GM19351 (cell line): ENCODE measurements around the gene INPP4A.

Source experiments
- ATAC-seq: cut with Tn5 transposase; IDR thresholded peaks from one replicate; pipeline ENCODE4 v1.9.1; 2021; ENCODE audit warnings: mild to moderate bottlenecking, moderate library complexity; ENCODE audit not compliant: unreplicated experiment

Gene INPP4A

DNA sequence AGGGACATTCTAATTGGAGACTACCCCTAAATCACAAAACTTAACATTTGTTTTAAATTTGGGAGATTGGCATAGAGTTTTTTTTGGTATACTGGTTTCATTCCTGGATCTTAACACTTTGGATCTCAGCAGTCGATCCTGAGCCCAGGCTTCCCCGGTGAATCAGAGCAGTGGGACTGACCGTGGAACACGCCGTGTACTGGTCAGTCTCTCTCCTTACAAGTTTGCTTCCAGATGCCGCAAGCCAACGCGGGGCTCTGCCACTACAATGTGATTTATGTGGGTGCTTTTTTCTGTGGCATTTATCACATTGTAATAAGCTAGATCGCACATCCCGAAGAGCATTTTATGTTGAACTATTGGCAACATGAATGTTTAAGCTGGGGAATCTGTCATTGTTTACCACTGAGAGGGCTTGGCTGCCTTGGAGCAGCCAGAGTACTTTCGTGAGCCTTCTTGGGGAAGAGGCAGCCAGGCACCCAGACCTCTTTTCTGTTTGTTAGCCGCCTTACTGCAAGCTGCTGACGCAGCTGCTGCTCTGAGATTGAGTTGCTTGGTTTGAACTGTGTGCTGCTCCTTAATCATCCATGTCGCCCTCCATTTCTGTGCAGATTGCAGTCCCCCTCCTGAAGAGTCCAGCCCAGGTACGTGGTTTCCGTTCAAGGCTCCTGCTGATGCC lies 114.3 kb downstream of the INPP4A start:
- no peak for ATAC-seq

DNA sequence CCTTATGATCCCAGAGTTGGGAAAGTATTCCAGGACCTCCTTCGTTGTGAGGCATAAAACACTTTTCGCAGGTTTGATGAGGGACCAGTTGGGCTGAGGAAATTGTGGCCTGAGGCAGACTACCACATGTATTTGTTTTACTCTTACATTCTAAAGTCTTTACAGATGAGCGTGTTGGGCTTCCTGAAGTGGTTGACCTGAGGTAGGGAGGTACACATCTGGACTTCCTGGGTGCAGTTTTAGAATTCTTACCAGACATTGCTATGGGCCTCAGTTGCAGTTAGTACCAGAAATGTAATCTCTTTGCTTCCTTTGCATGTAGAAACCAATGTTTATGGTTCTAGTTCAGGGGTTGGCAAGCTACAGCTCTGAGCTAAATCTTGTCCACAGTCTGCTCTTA lies 114.9 kb downstream of the INPP4A start:
- no peak for ATAC-seq

DNA sequence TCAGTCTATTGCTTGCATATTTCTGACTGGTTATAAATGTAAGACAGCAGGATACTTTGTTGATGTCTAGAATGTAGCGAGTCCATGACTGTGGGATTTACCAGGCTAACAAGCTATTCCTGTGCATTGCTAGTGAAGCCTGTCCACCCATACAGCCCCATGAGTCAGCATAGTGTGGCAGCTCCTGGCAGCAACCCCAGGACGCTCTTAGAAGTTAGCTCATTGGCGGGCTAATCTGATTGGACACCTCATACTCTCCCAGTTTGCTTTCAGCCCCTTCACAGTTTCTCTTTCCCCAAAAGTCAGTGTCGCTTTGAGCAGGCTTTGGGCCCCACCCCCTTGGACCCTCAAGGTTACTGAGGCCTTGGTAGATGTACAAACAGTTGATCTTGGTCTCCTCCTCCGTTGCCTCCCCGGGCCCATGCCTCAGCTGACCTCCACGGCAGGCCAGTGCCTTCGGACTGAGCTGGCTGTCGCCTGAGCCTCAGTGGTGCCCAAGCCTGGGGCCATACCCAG lies 115.7 kb downstream of the INPP4A start:
- no peak for ATAC-seq

DNA sequence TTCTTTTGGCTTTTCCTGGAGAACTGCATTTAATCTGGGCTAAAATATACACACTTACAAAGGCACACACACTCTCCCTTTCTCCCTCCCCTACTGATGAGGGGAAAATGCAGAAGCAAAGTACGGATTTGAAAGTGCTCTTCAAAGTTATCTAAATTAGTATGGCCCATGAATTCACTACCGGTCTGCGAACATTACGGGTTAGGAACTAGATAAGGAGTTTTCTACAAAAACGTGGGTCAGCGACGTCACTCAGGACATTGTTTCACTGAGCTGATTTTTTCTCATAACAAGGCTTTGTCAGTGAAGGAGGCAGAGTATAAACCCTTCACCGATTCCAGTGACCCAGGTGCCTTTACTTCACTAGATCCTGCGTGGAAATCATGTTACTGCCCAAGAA lies 116.4 kb downstream of the INPP4A start:
- no peak for ATAC-seq

DNA sequence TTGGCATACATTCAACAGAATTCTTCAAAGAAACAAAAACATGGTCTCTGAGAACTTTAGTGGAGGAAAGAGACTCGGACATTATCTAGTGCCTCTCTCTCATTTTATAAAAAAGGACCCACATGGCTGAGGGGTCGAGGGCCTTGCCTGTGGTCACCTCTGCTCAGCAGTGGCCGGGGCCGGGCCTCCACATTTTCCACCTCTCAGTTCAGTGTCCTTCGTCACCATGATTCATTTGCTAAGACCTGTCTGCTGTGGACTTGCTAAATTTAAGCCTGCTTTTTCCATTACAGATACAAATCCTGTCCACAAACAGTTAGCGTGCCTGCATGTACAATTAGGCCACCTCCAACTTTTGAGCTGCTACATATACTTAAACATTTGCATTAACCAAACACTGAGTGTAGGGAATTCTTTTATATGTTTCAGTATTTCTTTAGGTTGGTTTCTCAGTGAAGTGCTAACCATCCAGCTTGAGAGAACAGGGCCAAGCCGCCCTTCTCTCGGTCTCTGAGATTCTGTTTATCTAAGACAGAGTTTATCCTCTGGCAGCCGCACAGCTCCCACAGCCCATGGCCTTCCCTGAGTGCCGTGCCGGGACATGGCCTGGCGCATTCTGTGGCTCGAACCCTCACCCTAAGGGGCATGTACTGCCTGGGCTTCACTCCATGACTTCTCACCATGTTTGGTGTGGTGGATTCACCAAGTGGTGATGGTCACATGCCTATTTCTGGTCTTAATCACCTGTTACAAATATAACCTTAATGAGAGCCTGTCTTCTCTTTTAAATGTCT lies 117.4 kb downstream of the INPP4A start:
- no peak for ATAC-seq

DNA sequence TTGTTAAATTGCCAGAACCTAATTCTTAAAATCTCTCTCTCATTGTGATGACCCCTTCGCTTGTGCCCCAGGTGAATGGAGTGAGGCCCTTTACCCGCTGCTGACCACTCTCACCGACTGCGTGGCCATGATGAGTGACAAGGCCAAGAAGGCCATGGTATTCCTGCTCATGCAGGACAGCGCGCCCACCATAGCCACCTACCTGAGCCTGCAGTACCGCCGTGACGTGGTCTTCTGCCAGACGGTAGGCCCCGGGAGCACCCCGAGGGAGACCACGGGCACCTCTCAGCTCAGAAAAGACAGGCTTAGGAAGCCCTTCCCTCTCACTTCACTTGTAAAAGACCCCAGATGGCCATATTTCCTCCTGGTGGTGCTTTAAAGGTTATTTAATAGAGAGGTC lies 118.7 kb downstream of the INPP4A start:
- no peak for ATAC-seq

DNA sequence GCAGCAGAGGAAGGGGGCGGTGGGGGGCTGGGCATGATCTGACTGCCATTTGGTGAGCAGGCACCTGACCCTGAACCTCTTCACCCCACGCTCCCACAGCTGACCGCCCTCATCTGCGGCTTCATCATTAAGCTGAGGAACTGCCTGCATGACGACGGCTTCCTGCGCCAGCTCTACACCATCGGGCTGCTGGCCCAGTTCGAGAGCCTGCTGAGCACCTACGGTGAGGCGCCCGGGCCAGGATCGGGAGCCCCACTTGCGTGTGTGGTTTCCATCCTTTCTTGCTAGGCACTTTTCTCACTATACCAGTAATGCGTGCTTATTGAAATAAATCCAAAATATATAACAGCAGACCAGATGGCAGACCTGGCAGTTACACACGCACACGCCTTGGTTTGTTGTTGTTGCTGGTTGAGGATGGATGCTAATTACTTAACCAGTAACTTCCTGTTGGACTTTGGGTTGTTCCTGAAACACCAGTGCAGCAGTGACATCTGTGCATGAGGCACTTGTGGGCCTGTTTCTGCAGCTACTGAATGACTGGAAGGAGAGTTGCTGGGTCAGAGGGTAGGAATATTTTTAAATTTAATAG lies 120.0 kb downstream of the INPP4A start:
- no peak for ATAC-seq

DNA sequence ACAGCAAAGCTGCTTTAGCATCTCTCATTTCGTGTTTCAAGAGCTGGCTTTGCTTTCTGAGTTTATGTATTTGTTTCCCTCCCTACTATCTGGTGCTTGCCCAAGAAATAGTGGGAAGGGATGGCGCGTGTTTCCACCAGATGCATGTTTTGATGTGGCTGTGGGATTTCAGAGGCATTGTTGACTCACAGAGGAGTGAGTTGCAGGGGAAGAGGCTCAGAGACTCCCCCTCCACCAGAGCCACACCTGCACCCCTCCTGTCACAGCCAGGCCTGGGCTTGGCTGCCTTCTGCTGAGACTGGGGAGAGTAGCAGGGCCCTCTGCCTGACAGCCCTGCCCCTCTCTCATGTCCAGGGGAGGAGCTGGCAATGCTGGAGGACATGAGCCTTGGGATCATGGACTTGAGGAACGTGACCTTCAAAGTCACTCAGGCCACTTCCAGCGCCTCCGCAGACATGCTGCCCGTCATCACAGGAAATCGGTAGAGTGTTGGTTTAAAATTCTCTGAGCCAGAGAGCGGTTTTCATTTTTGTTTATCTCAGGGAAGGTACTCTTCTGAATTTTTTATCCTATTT lies 120.7 kb downstream of the INPP4A start:
- ATAC-seq, result no peak

DNA sequence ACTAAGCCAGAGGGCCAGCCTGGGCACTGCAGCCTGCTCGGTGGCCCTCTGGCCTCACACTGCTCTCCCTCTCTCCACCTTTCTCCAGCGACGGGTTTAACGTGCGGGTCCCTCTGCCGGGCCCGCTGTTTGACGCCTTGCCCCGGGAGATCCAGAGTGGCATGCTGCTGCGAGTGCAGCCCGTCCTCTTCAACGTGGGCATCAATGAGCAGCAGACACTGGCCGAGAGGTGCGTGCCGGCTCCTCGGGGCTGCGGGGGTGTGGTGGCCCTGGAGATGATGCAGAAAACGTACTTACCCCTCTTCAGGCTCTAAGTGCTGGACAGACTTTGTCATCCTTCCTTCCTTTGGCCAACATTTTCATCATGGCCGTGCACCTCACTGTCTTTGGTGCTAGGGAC lies 121.3 kb downstream of the INPP4A start:
- ATAC-seq, result no peak

DNA sequence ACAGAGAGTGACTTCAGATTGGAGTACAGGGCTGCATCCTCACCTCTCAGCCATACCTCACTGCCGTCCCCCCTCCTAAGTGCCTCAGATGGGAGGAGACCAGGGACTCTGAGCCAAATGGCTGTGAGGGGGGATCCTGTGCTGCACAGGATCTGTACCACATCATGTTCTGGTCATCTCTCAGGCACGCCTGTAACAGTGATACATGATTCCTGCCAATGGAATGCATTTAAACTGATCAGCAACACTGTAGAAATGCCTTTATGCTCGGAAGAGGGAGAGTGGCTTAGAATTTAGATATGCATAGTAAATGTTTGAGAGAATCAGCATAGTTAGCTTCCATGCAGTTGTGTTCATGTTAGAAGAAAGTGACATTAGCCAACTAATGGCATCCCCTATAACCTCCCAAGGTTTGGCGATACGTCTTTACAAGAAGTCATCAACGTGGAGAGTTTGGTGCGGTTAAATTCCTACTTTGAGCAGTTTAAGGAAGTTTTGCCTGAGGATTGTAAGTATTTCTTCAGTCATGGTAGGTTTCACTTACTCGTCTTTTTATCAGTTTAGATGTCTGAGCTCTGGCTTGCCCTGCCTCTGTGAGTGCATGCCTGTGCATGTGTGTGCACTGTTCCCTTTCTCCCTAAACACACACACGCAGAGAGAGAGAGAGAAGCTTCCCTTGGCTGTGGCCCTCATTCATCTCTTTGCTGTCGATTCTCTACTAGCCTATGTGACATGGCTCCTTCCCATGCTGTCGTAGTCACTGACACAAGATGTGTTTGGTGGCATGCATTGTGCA lies 123.7 kb downstream of the INPP4A start:
- ATAC-seq, result no peak

DNA sequence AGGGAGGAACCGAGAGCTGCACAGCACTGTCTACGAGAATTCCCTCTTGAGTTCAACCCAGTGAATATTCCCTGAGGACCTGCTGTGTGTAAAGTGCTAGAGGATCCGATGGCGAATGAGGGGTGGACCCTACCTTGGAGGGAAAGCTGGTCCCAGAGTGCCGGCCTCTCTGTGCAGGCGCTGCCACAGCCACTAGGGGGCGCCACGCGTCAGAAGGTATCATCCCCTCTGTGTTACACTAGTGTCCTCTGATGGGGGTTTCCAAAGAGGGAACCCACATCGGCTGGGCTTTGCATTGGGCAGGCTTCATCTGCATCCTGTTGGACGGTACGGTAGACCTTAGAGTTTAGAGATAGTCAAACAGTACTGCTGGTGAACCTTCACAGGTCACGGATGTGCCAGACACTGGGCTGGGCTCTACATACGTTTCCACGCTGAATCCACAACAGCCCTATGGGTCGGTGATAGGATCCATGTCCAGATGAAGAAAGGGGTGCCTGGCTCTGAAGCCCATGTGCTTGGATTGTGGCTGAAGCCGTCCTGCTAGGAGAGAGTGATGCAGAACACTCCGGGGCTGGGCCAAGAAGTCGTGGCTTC lies 124.6 kb downstream of the INPP4A start:
- no peak for ATAC-seq

DNA sequence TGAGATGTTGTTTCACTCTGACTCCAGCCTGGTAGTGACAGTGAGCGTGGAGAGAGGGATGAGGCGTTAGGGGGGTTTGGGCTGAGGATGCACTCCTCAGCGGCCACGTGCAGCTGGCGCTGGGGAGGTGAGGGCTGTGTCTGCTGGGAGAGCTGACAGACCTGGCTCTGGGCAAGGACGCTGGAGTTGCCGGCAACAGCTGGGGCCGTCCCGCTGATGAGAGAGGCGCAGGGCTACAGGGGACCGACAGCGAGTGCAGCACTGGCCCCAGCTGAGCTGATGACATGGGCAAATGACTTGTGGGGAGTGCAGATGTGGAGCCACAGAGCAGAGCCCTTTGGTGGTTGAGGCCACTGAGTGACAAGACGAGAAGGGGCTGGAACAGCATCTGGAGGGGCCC lies 125.3 kb downstream of the INPP4A start:
- ATAC-seq, result no peak

DNA sequence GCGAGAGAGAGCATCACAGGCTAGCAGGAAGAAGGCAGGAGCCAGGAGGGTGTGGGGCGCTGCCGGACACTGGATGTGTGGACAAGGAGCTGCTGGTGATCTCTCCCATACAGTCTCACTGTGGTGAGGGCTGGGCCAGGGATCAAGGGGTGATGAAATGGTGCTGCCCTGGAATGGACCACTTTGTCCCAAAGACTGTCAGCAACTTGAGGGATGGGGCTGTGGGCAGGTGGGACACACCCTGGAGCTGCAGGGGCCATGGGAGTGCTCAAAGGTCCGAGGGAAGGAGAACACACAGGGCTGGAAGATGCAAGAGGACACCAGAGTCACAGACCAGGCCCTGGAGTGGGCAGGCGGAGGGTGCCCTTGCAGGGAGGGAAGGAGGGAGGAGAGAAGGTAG lies 125.7 kb downstream of the INPP4A start:
- ATAC-seq, result no peak

DNA sequence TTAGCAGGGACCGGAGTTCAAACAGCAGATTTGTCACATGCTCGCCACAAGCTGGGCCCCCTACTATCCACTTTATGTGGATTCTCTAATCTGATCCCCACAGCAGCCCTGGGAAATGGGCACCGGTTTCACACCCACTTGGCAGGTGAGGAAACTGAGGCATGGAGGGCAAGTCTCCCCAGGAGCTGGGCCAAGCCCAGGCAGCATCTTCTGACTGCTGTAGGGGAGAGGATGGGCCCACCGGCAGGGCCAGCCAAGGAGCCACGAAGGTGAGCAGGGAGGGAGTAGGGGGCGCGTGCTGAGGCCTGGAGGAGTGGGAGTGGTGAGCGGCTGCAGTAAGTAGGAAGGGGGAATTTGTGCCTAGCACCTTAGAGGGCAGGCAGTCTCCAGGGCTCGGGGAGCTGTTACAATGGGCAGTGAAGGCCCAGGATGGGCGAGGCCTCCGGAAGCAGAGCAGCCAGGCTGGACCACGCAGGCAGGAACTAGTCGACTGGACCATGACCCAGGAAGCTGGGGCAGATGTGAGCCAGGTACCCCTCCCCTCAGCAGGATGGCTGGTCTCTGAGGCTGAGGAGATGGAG lies 126.6 kb downstream of the INPP4A start:
- ATAC-seq, result no peak

DNA sequence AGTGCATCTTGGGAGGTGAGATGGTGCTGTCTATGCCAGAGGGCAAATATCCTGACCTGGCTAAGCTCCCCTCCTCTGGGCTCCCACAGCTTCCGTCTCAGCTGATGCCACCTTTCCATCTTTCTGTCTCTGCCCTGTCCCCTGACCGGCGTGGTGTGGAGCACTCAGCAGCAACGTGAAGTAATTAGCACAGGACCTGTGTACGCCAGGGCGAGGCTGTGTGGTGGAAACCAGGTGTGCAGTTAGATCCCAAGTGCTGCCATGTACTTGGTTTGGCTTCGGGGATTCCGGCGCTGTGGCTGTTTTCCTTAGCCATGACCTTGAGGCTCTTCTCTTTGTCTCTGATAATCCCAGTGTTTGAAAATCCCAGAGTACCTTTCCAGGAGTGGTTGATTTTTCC lies 127.1 kb downstream of the INPP4A start:
- ATAC-seq, result no peak

DNA sequence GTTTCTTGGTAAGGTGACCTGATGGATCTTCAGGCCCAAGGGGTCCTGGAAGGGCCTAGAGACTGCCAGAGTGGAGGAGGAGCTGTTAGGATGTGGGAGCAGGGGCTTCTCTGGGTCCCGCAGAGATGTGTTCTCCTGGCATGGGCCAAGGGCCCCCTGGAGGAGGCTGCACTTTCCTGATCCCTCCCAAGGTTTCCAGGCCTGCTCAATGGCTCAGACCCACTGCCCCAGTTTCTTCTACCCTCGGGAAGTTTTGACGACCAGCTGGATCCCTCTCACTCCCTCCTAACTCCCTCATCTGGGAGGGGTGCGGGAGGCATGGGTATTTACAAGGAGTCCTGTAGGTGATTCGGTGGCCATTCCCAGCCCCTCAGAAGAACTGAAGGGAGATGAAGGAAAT lies 127.6 kb downstream of the INPP4A start:
- ATAC-seq, result no peak

DNA sequence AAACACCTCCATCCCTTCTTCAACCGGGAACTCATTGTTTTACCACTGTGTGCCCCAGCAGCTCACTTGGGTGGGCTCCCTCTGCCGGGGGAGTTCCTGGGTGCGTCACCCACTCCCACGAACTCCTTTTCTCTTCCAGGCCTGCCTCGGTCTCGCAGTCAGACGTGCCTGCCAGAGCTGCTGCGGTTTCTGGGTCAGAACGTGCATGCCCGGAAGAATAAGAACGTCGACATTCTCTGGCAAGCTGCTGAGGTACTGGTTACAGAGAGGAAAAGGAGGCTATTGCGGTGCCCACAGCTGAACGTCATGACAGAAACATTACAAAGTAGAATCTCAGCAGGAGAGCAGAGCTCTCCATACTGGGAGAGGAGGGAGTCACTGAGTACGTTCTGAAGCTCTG lies 128.0 kb downstream of the INPP4A start:
- ATAC-seq, result no peak

DNA sequence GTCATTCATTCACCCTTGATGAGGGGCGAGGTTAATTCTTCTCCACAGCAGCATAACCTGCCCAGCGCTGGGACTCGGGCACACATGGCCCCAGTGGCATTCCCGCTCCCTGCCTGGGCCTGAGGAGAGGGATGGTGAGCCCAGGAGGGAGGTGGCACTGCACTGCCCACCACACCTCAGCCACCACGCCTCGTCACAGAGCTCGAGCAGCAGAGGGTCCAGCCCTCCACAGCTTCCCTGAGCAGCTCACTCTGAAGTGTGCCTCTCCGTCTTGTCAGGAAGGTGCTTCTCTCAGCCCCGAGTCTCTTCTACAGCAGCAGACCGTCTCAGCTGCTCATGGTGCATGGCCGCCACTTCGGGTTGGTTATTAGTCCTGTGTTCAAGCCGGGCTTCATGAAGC lies 128.8 kb downstream of the INPP4A start:
- no peak for ATAC-seq

DNA sequence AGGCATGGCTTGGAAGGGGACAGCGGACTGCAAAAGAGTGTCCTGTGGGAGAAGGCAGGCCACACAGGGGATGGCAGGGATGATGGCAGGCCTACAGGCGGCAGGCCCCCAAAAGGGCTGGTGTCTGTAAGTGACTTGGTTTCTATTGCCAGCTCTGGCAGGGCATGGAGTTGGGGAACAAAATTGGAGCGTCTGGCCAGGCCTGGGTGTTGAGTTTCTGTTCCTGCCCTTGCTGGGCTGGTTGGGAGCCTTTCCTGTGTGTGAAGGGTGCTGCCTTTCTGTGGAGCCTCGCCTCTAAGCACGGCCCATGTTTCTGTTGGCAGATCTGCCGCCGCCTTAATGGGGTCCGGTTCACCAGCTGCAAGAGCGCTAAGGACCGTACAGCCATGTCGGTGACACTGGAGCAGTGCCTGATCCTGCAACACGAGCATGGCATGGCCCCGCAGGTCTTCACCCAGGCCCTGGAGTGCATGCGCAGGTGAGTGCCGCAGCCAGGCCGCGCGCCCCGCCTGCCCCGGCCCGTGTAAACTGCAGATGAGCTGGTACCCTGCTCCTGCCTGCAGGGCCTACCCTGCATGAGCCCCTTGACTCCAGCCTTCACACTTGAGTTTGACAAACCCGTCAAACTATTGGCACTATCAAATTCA lies 132.1 kb downstream of the INPP4A start:
- no peak for ATAC-seq

DNA sequence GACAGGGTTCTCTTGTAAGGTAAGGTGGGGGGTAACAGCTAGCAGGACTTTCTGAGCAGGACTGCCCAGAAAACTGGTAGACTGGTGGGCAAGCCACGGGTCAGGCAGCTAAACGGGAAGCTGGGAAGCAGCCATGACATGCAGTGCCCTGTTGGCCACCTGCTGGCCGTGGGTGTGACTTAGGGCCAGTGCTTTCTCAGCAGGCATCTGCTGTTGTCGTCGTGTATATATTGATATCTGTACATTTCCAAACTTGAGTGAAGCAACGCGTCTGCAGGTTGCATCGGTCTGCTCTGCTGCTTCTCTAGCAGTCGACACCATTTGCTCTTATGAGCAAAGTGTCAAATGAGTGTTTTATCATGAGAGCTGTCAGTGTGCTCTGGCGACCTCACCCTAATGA lies 132.7 kb downstream of the INPP4A start:
- no peak for ATAC-seq
